ENCODE results near the gene ELOVL1. TPM values are rescaled to one million over a fixed set of nuclear protein-coding genes. Genes with fewer than 3 reads are reported as not detected.

ELOVL1 gene
- polyA plus RNA-seq, 1 donor (not counting 4 experiments of a cell fraction or from before 2014, with no cell fraction given), result 283 TPM

- FAIRE-seq, result no peak
- Histone ChIP-seq H3K9ac (ENCODE audit: control insufficient read depth, extremely low read depth, insufficient read depth, low read length) (no peak overlapping the region), H3K4me3 (ENCODE audit: control insufficient read depth in 2 of 3, extremely low read depth in 1 of 3, insufficient read depth in 2 of 3, low read depth in 1 of 3, low read length in 3 of 3) (no peak overlapping the region), H3K27ac (ENCODE audit: control insufficient read depth, insufficient read depth, low read length) (no peak overlapping the region), H3K9me3 (ENCODE audit: control insufficient read depth, low read depth, low read length) (no peaks in the 10 kb centered on the region), H4K20me1 (ENCODE audit: control insufficient read depth, extremely low read depth, insufficient read depth, low read length) (no peaks in the 10 kb centered on the region), H3K4me1 (ENCODE audit: control insufficient read depth, extremely low read depth, insufficient read depth, low read length) (no peaks in the 10 kb centered on the region), H3K4me2 (ENCODE audit: control insufficient read depth, extremely low read depth, insufficient read depth, low read depth, low read length) (no peak overlapping the region), H2AFZ (ENCODE audit: control insufficient read depth, low read length) (no peak overlapping the region), H3K36me3 (ENCODE audit: control insufficient read depth in 2 of 2, extremely low read depth in 1 of 2, insufficient read depth in 2 of 2, low read length in 2 of 2) (no peaks in the 10 kb centered on the region), H3K9me1 (ENCODE audit: control insufficient read depth, extremely low read depth, insufficient read depth, low read length) (no peaks in the 10 kb centered on the region), H3K27me3 (ENCODE audit: control insufficient read depth, extremely low read depth, insufficient read depth, low read length) (peaks cover 10% of the 10 kb centered on the region), H3K79me2 (ENCODE audit: control insufficient read depth, insufficient read depth, low read length) (no peaks in the 10 kb centered on the region)
- no peak for DNase-seq (ENCODE audit: low read depth, low spot score)
- TF ChIP-seq EZH2 (IDR thresholded peaks at IDR 0.05; ENCODE audit: low read length), result no peak
- TF ChIP-seq CTCF (optimal IDR thresholded peaks at IDR 0.05 in 1 of 3, IDR thresholded peaks at IDR 0.05 in 1 of 3, conservative IDR thresholded peaks at IDR 0.05 in 1 of 3; ENCODE audit: extremely low read depth in 1 of 3, insufficient read depth in 2 of 3, low read length in 3 of 3), result no peak
- dilution Hi-C loops (cut with MboI; ENCODE audit: extremely low pct_ligation_motif_present, low sequenced_read_pairs), result no loop called here
Measured at GRCh38 chr1:43340559-43340958, 27.3 kb downstream of the ELOVL1 start.

GRCh38 chr1:43339584-43340232 lies 28.1 kb downstream of the ELOVL1 start:
- TF ChIP-seq EZH2 (IDR thresholded peaks at IDR 0.05; ENCODE audit: low read length) (no peak), CTCF (optimal IDR thresholded peaks at IDR 0.05 in 1 of 3, IDR thresholded peaks at IDR 0.05 in 1 of 3, conservative IDR thresholded peaks at IDR 0.05 in 1 of 3; ENCODE audit: extremely low read depth in 1 of 3, insufficient read depth in 2 of 3, low read length in 3 of 3) (no peak)
- dilution Hi-C loops (cut with MboI; ENCODE audit: extremely low pct_ligation_motif_present, low sequenced_read_pairs), result no loop called here
- Histone ChIP-seq H3K9ac (ENCODE audit: control insufficient read depth, extremely low read depth, insufficient read depth, low read length) (no peak overlapping the region), H3K27me3 (ENCODE audit: control insufficient read depth, extremely low read depth, insufficient read depth, low read length) (peaks cover 10% of the 10 kb centered on the region), H3K4me1 (ENCODE audit: control insufficient read depth, extremely low read depth, insufficient read depth, low read length) (no peaks in the 10 kb centered on the region), H3K4me2 (ENCODE audit: control insufficient read depth, extremely low read depth, insufficient read depth, low read depth, low read length) (no peak overlapping the region), H3K9me3 (ENCODE audit: control insufficient read depth, low read depth, low read length) (no peaks in the 10 kb centered on the region), H3K9me1 (ENCODE audit: control insufficient read depth, extremely low read depth, insufficient read depth, low read length) (no peaks in the 10 kb centered on the region), H4K20me1 (ENCODE audit: control insufficient read depth, extremely low read depth, insufficient read depth, low read length) (no peaks in the 10 kb centered on the region), H3K4me3 (ENCODE audit: control insufficient read depth in 2 of 3, extremely low read depth in 1 of 3, insufficient read depth in 2 of 3, low read depth in 1 of 3, low read length in 3 of 3) (no peak overlapping the region), H2AFZ (ENCODE audit: control insufficient read depth, low read length) (no peak overlapping the region), H3K79me2 (ENCODE audit: control insufficient read depth, insufficient read depth, low read length) (no peaks in the 10 kb centered on the region), H3K36me3 (ENCODE audit: control insufficient read depth in 2 of 2, extremely low read depth in 1 of 2, insufficient read depth in 2 of 2, low read length in 2 of 2) (no peaks in the 10 kb centered on the region), H3K27ac (ENCODE audit: control insufficient read depth, insufficient read depth, low read length) (no peak overlapping the region)
- no peak for DNase-seq (ENCODE audit: low read depth, low spot score)
- FAIRE-seq, result no peak

Data from keratinocyte (primary cell).